WTC11 (cell line): ENCODE measurements around the gene HOXD10. TPM values are rescaled to one million over a fixed set of nuclear protein-coding genes. Genes with fewer than 3 reads are reported as not detected.

Source experiments
- ATAC-seq: fragments of 200-7000 bp; cut with Tn5 transposase; 2 replicates; pipeline ENCODE4 v1.10.0; 2021; ENCODE audit warnings: mild to moderate bottlenecking, moderate library complexity
- CTCF ChIA-PET: fragments of 300-600 bp; sonication (Branson Sonifier 250); formaldehyde crosslinking; loops from one replicate; lab custom pipeline; 2021; ENCODE audit warnings: antibody characterized with exemption; lab: Charles Lee
- POLR2A ChIA-PET: fragments of 350-600 bp; sonication (Branson Sonifier 250); formaldehyde crosslinking; loops from one replicate; lab custom pipeline; 2021; ENCODE audit warnings: antibody characterized with exemption; lab: Charles Lee
- DNase-seq: peaks from one replicate; pipeline ENCODE4 v3.0.0; 2021; ENCODE audit warnings: low spot score
- H3K27ac Mint-ChIP-seq: 2 replicates; pipeline ENCODE4 v1.8.0; 2021; ENCODE audit warnings: mixed read lengths
- H3K27me3 Mint-ChIP-seq: 2 replicates; pipeline ENCODE4 v1.8.0; 2021; ENCODE audit warnings: low read depth, mild to moderate bottlenecking, moderate library complexity, mixed read lengths
- H3K36me3 Mint-ChIP-seq: 2 replicates; pipeline ENCODE4 v1.8.0; 2021; ENCODE audit warnings: mixed read lengths
- H3K4me1 Mint-ChIP-seq: 2 replicates; pipeline ENCODE4 v1.8.0; 2022; ENCODE audit warnings: mixed read lengths
- H3K4me3 Mint-ChIP-seq: 2 replicates; pipeline ENCODE4 v1.8.0; 2021; ENCODE audit warnings: mild to moderate bottlenecking, moderate library complexity, mixed read lengths
- H3K9me3 Mint-ChIP-seq: 2 replicates; pipeline ENCODE4 v1.8.0; 2021; ENCODE audit warnings: mixed read lengths
- CDX4 ChIP-seq: fragments of 250-450 bp; sonication (Bioruptor Pico); IDR thresholded peaks from 2 replicates; pipeline ENCODE4 v1.9.0; 2021; ENCODE audit warnings: moderate library complexity, mild to moderate bottlenecking, inconsistent platforms, borderline replicate concordance
- CREM ChIP-seq: sonication (generic); formaldehyde crosslinking; IDR thresholded peaks from 2 replicates; pipeline ENCODE4 v1.8.1; 2022; ENCODE audit warnings: mild to moderate bottlenecking, missing genetic modification reagents, moderate library complexity
- CTCF ChIP-seq: fragments of 200-600 bp; IDR thresholded peaks from 2 replicates; pipeline ENCODE4 v1.8.0; 2022; ENCODE audit warnings: antibody characterized with exemption
- ESRRA ChIP-seq: sonication (generic); formaldehyde crosslinking; IDR thresholded peaks from 2 replicates; pipeline ENCODE4 v1.8.1; 2022; ENCODE audit warnings: mild to moderate bottlenecking, missing genetic modification reagents, borderline replicate concordance
- FOXP4 ChIP-seq: sonication (generic); formaldehyde crosslinking; IDR thresholded peaks from 2 replicates; pipeline ENCODE4 v1.8.0; 2022; ENCODE audit warnings: mild to moderate bottlenecking, missing genetic modification reagents
- JUN ChIP-seq: sonication (generic); formaldehyde crosslinking; IDR thresholded peaks from 2 replicates; pipeline ENCODE4 v1.8.0; 2023; ENCODE audit warnings: mild to moderate bottlenecking, missing genetic modification reagents
- NR3C1 ChIP-seq: sonication (generic); formaldehyde crosslinking; conservative IDR thresholded peaks from 2 replicates; pipeline ENCODE4 v1.8.1; 2023; ENCODE audit warnings: low read depth, mild to moderate bottlenecking, missing genetic modification reagents
- PREB ChIP-seq: sonication (generic); formaldehyde crosslinking; IDR thresholded peaks from 2 replicates; pipeline ENCODE4 v1.8.1; 2022; ENCODE audit warnings: mild to moderate bottlenecking, missing genetic modification reagents, moderate library complexity, borderline replicate concordance
- ZBTB21 ChIP-seq: sonication (generic); formaldehyde crosslinking; IDR thresholded peaks from 2 replicates; pipeline ENCODE4 v1.8.1; 2023; ENCODE audit warnings: mild to moderate bottlenecking, missing genetic modification reagents, borderline replicate concordance
- ZBTB43 ChIP-seq: sonication (generic); formaldehyde crosslinking; IDR thresholded peaks from 2 replicates; pipeline ENCODE4 v1.8.1; 2023; ENCODE audit warnings: mild to moderate bottlenecking, missing genetic modification reagents
- ZMAT4 ChIP-seq: fragments of 250-450 bp; sonication (Bioruptor Pico); IDR thresholded peaks from 2 replicates; pipeline ENCODE4 v1.9.0; 2021; ENCODE audit warnings: mild to moderate bottlenecking
- ZNF138 ChIP-seq: sonication (generic); formaldehyde crosslinking; conservative IDR thresholded peaks from 2 replicates; pipeline ENCODE4 v1.8.1; 2022; ENCODE audit warnings: mild to moderate bottlenecking, moderate library complexity, missing genetic modification reagents
- ZNF232 ChIP-seq: sonication (generic); formaldehyde crosslinking; IDR thresholded peaks from 2 replicates; pipeline ENCODE4 v1.8.0; 2022; ENCODE audit warnings: mild to moderate bottlenecking, missing genetic modification reagents
- ZNF263 ChIP-seq: sonication (generic); formaldehyde crosslinking; IDR thresholded peaks from 2 replicates; pipeline ENCODE4 v1.8.1; 2022; ENCODE audit warnings: low read depth, mild to moderate bottlenecking, moderate library complexity, missing genetic modification reagents
- ZNF416 ChIP-seq: fragments of 250-450 bp; sonication (Bioruptor Pico); IDR thresholded peaks from 2 replicates; pipeline ENCODE4 v1.9.0; 2021; ENCODE audit warnings: mild to moderate bottlenecking, inconsistent platforms
- total RNA-seq: library from RNA; stranded (reverse); gene quantifications from 3 replicates; pipeline ENCODE4 v1.2.3, GENCODE V29; 2021

HOXD10 gene
- total RNA-seq, 1 experiment from 2014 or later, result not detected

GRCh38 chr2:176093898-176094249 lies 22.7 kb upstream of the HOXD10 start:
- Mint-ChIP-seq H3K9me3 (no peaks in the 10 kb centered on the region), H3K27ac (no peak overlapping the region), H3K4me3 (peak overlapping the region; percentile 59)

GRCh38 chr2:176094349-176094748 lies 22.2 kb upstream of the HOXD10 start:
- TF ChIP-seq NR3C1 (CRISPR knock-in tag) (no peak), ZMAT4 (CRISPR knock-in tag) (no peak), ZNF138 (CRISPR knock-in tag) (no peak), PREB (CRISPR knock-in tag) (no peak), ZNF416 (no peak), ZNF263 (CRISPR knock-in tag) (no peak), CREM (CRISPR knock-in tag) (no peak), ZNF232 (CRISPR knock-in tag) (no peak), ZBTB43 (CRISPR knock-in tag) (no peak), FOXP4 (CRISPR knock-in tag) (no peak), CTCF (no peak), ZBTB21 (CRISPR knock-in tag) (no peak), ESRRA (no peak)
- Mint-ChIP-seq H3K27me3 (peaks cover 96% of the 10 kb centered on the region), H3K27ac (no peak overlapping the region), H3K9me3 (no peaks in the 10 kb centered on the region), H3K4me1 (peaks cover 61% of the 10 kb centered on the region), H3K36me3 (peaks cover 8% of the 10 kb centered on the region), H3K4me3 (no peak overlapping the region)
- ChIA-PET POLR2A (no interaction called here), CTCF (interaction anchor here (0.6 to 1.3 kb wide), 2 partner anchors 9 to 14 kb away, joined by 4 to 6 read pairs; no protein-coding TSS in a partner anchor)
- no peak for ATAC-seq
- DNase-seq, result no peak

More at GRCh38 chr2:176093898-176094249, 22.7 kb upstream of the HOXD10 start:
- ATAC-seq, result no peak
- CTCF ChIA-PET, result interaction anchor here (1.3 kb wide), 1 partner anchor 8 kb away, joined by 6 read pairs; no protein-coding TSS in a partner anchor
- no peak for TF ChIP-seq CDX4
- TF ChIP-seq JUN (CRISPR knock-in tag), result no peak
- no peak for TF ChIP-seq CREM (CRISPR knock-in tag)
- no peak for TF ChIP-seq NR3C1 (CRISPR knock-in tag)
- TF ChIP-seq, all 79 proteins: peak for 0
- Mint-ChIP-seq H3K27me3 (peaks cover 96% of the 10 kb centered on the region), H3K4me1 (peaks cover 56% of the 10 kb centered on the region), H3K36me3 (peaks cover 9% of the 10 kb centered on the region)
- POLR2A ChIA-PET, result no interaction called here
- no peak for DNase-seq
